Endothelial cell of umbilical vein (primary cell): Measurements from ENCODE around the gene ZNF407. TPM values are rescaled to one million over a fixed set of nuclear protein-coding genes. Genes with fewer than 3 reads are reported as not detected.

Experiments
- BruUV-seq: library from RNA; stranded (reverse); fragments of 400-500 nt; replicated peaks from 2 replicates; lab custom pipeline; 2021; lab: Mats Ljungman, UMichigan
- CTCF ChIA-PET: fragments of 300-600, 350-600 bp; sonication (Branson Sonifier 250); formaldehyde crosslinking; loops from one replicate; lab custom pipeline; 2021; ENCODE audit warnings: antibody characterized with exemption, inconsistent platforms; lab: Charles Lee
- POLR2A ChIA-PET: fragments of 300-600, 350-600 bp; sonication (Branson Sonifier 250); formaldehyde crosslinking; loops from one replicate; lab custom pipeline; 2021; ENCODE audit warnings: antibody characterized with exemption, inconsistent platforms; lab: Charles Lee
- DNase-seq: peaks from one replicate; pipeline ENCODE4 v3.0.0-alpha.2; 2011; ENCODE audit warnings: low read depth, low spot score
- FAIRE-seq: peaks from 2 replicates; lab custom pipeline; 2011; peaks lifted over from hg19 to GRCh38; lab: Jason Lieb, UNC
- H2AFZ ChIP-seq: 2 replicates; pipeline ENCODE4 v1.6.0; 2012; ENCODE audit warnings: low read depth, low read length, control low read depth, inconsistent platforms
- H3K27ac ChIP-seq: 2 replicates; pipeline ENCODE4 v1.5.1; 2011; ENCODE audit warnings: low read depth, mild to moderate bottlenecking, control low read depth, low read length, moderate library complexity; ENCODE audit not compliant: insufficient read depth
- H3K27me3 ChIP-seq, 2 experiments: 2 replicates each; pipeline versions ENCODE4 v1.6.0 to v1.6.1; 2011; ENCODE audit warnings: low read length in 2 of 2, mixed read lengths in 1 of 2; ENCODE audit not compliant: control insufficient read depth in 2 of 2, insufficient read depth in 2 of 2
- H3K36me3 ChIP-seq, 2 experiments: 2 replicates in 1 of 2; 3 replicates in 1 of 2; pipeline ENCODE4 v1.5.1; 2011; ENCODE audit warnings: low read length in 2 of 2, mild to moderate bottlenecking in 1 of 2, moderate library complexity in 1 of 2; ENCODE audit not compliant: control insufficient read depth in 2 of 2, insufficient read depth in 2 of 2; ENCODE audit errors: extremely low read depth in 1 of 2
- H3K4me1 ChIP-seq: 3 replicates; pipeline ENCODE4 v1.5.1; 2011; ENCODE audit warnings: mild to moderate bottlenecking, low read length; ENCODE audit not compliant: control insufficient read depth, insufficient read depth; ENCODE audit errors: extremely low read depth
- H3K4me2 ChIP-seq: 2 replicates; pipeline ENCODE4 v1.6.1; 2011; ENCODE audit warnings: low read length, control low read depth, mixed read lengths; ENCODE audit not compliant: insufficient read depth
- H3K4me3 ChIP-seq, 3 experiments: fragments of 200-600 bp in 1 of 3; sonication (generic), shearing (Covaris generic) in 1 of 3; replicated peaks in 1 of 3; 2 replicates each; pipeline ENCODE4 v1.5.1; 2011 to 2016; ENCODE audit warnings: control low read depth in 3 of 3, low read length in 3 of 3, mild to moderate bottlenecking in 2 of 3, inconsistent platforms in 1 of 3, low read depth in 1 of 3, moderate library complexity in 1 of 3; ENCODE audit not compliant: insufficient read depth in 1 of 3
- H3K79me2 ChIP-seq: 2 replicates; pipeline ENCODE4 v1.6.0; 2012; ENCODE audit warnings: low read length, inconsistent platforms; ENCODE audit not compliant: control insufficient read depth, insufficient read depth
- H3K9ac ChIP-seq: replicated peaks from 2 replicates; pipeline ENCODE3; 2011; ENCODE audit warnings: low read length, control low read depth; ENCODE audit not compliant: insufficient read depth; ENCODE audit errors: extremely low read depth
- H3K9me1 ChIP-seq: replicated peaks from 3 replicates; pipeline ENCODE4 v1.6.0; 2011; ENCODE audit warnings: mild to moderate bottlenecking, low read length; ENCODE audit not compliant: control insufficient read depth, insufficient read depth; ENCODE audit errors: extremely low read depth
- H3K9me3 ChIP-seq: replicated peaks from 2 replicates; pipeline ENCODE4 v1.5.1; 2012; ENCODE audit warnings: low read length, inconsistent platforms; ENCODE audit not compliant: control insufficient read depth, insufficient read depth
- H4K20me1 ChIP-seq: replicated peaks from 2 replicates; pipeline ENCODE3; 2011; ENCODE audit warnings: mild to moderate bottlenecking, low read length; ENCODE audit not compliant: control insufficient read depth, insufficient read depth; ENCODE audit errors: extremely low read depth
- CTCF ChIP-seq, 2 donors: IDR thresholded peaks; 1 replicate in 1 of 2; 2 replicates in 1 of 2; pipeline ENCODE4 v1.5.1; 2011; ENCODE audit warnings: low read length in 2 of 2, mild to moderate bottlenecking in 2 of 2, moderate library complexity in 2 of 2, control low read depth in 1 of 2, inconsistent platforms in 1 of 2, low read depth in 1 of 2; ENCODE audit not compliant: insufficient read depth in 1 of 2; ENCODE audit errors: extremely low read depth in 1 of 2
- EZH2 ChIP-seq: IDR thresholded peaks from 2 replicates; pipeline ENCODE4 v1.6.1; 2012; ENCODE audit warnings: borderline replicate concordance, low read depth, mild to moderate bottlenecking, moderate library complexity, low read length, inconsistent platforms; ENCODE audit not compliant: severe bottlenecking
- FOS ChIP-seq: IDR thresholded peaks from 2 replicates; pipeline ENCODE4 v1.6.1; 2011; ENCODE audit warnings: mild to moderate bottlenecking, low read length, moderate library complexity, borderline replicate concordance; ENCODE audit not compliant: insufficient read depth
- JUN ChIP-seq: IDR thresholded peaks from 2 replicates; pipeline ENCODE4 v1.6.1; 2011; ENCODE audit warnings: borderline replicate concordance, low read depth; ENCODE audit not compliant: insufficient read length, insufficient read depth
- MAX ChIP-seq: IDR thresholded peaks from 2 replicates; pipeline ENCODE4 v1.6.1; 2011; ENCODE audit not compliant: insufficient read depth, insufficient read length
- MYC ChIP-seq: IDR thresholded peaks from one replicate; pipeline ENCODE4 v1.6.1; 2011; ENCODE audit warnings: mild to moderate bottlenecking, low read depth, low read length
- POLR2A ChIP-seq: IDR thresholded peaks from 2 replicates; pipeline ENCODE4 v1.6.1; 2012; ENCODE audit warnings: low read depth, mild to moderate bottlenecking, control low read depth, low read length
- POLR2AphosphoS5 ChIP-seq: IDR thresholded peaks from 2 replicates; pipeline ENCODE4 v1.6.1; 2012; ENCODE audit warnings: low read depth, mild to moderate bottlenecking, control low read depth, low read length, moderate library complexity; ENCODE audit not compliant: insufficient read depth
- dilution Hi-C: fragments of 300-500 bp; cut with MboI; formaldehyde crosslinking; loops from one replicate; pipeline ENCODE4 v1.15.0; 2019; ENCODE audit warnings: low sequenced_read_pairs; ENCODE audit not compliant: extremely low pct_ligation_motif_present
- intact Hi-C: fragments of 100-400 bp; cut with micrococcal nuclease; formaldehyde crosslinking; loops from one replicate; pipeline ENCODE4 v1.10.0; 2022
- polyA plus RNA-seq, 4 experiments: library from polyadenylated mRNA; depleted of rRNA in 3 of 4; stranded (reverse) in 3 of 4; unstranded in 1 of 4; fragments of >200 nt; gene quantifications; 2 replicates each; pipeline versions ENCODE4 v1.2.1 to v1.2.3, GENCODE V29; 2011 to 2012; ENCODE audit warnings: missing spikeins in 1 of 4
- total RNA-seq: library from RNA; stranded (reverse); gene quantifications from 2 replicates; pipeline ENCODE4 v1.2.3, GENCODE V29; 2021

The ZNF407 gene
- total and polyA plus RNA-seq, 2 donors (not counting 3 experiments of a cell fraction or from before 2014, with no cell fraction given) = 3.8 to 20.1 TPM

- no peak for DNase-seq
- Histone ChIP-seq H3K27ac (no peak overlapping the region), H3K9me1 (no peaks in the 10 kb centered on the region), H4K20me1 (no peaks in the 10 kb centered on the region), H3K9me3 (no peaks in the 10 kb centered on the region), H3K4me3 (no peak overlapping the region), H3K4me1 (peaks cover 3% of the 10 kb centered on the region), H3K9ac (no peak overlapping the region), H3K79me2 (no peaks in the 10 kb centered on the region), H3K27me3 (no peaks in the 10 kb centered on the region), H3K4me2 (no peak overlapping the region), H2AFZ (no peak overlapping the region), H3K36me3 (no peaks in the 10 kb centered on the region)
- POLR2A ChIA-PET = no interaction called here
- CTCF ChIA-PET = interaction anchor here (1.0 kb wide), 1 partner anchor 27 kb away, joined by 3 read pairs; no protein-coding TSS in a partner anchor
- intact Hi-C loops = no loop called here
- no peak for FAIRE-seq
- TF ChIP-seq JUN (no peak), CTCF (IDR thresholded peaks at IDR 0.05; ENCODE audit: extremely low read depth in 1 of 2, insufficient read depth in 1 of 2, low read depth in 1 of 2, low read length in 2 of 2) (no peak), POLR2A (no peak), MAX (no peak), POLR2AphosphoS5 (no peak), MYC (no peak), FOS (no peak), EZH2 (no peak)
- BruUV-seq = no TSS peak
- dilution Hi-C loops = no loop called here
These were observed 120.6 kb downstream of the ZNF407 start for GRCh38 chr18:74718312-74718711.
